ENCODE data around the gene DR1.

The DR1 gene

GRCh38 chr1:93306920-93307319, 38.8 kb upstream of the DR1 start:
- TF ChIP-seq CTCF (IDR thresholded peaks at IDR 0.05; ENCODE audit: poor library complexity, severe bottlenecking), result no peak
- Histone ChIP-seq H3K9me3 (ENCODE audit: severe bottlenecking) (no peaks in the 10 kb centered on the region), H3K4me3 (ENCODE audit: severe bottlenecking) (no peak overlapping the region), H3K36me3 (ENCODE audit: low read depth) (no peaks in the 10 kb centered on the region; the same call in 1 of the 2 replicates), H3K4me1 (ENCODE audit: insufficient read depth, poor library complexity, severe bottlenecking) (no peaks in the 10 kb centered on the region), H3K27ac (ENCODE audit: poor library complexity, severe bottlenecking) (no peak overlapping the region), H3K27me3 (ENCODE audit: insufficient read depth, poor library complexity, severe bottlenecking) (no peaks in the 10 kb centered on the region)
- ATAC-seq (ENCODE audit: low read depth) (no peak), DNase-seq (ENCODE audit: low spot score) (no peak)

DNA sequence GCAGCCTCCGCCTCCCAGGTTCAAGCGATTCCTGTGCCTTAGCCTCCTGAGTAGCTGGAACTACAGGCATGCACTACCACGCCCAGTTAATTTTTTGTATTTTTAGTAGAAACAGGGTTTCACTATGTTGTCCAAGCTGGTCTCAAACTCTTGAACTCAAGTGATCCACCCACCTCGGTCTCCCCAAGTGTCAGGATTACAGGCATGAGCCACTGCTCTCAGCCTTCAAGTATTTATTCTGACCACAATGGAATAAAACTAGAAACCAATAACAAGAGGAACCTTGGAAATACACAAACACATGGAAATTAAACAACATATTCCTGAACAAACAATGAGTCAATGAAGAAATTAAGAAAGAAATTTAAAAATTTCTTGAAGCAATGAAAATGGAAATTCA, 32.7 kb upstream of the DR1 start:
- H3K27ac ChIP-seq (ENCODE audit: poor library complexity, severe bottlenecking), result no peak overlapping the region
- no peak overlapping the region for H3K4me3 ChIP-seq (ENCODE audit: severe bottlenecking)
- H3K4me1 ChIP-seq (ENCODE audit: insufficient read depth, poor library complexity, severe bottlenecking), result peaks cover 8% of the 10 kb centered on the region
- no peaks in the 10 kb centered on the region; the same call in 1 of the 2 replicates for H3K36me3 ChIP-seq (ENCODE audit: low read depth)
- TF ChIP-seq CTCF (IDR thresholded peaks at IDR 0.05; ENCODE audit: poor library complexity, severe bottlenecking), result no peak
- no peaks in the 10 kb centered on the region for H3K27me3 ChIP-seq (ENCODE audit: insufficient read depth, poor library complexity, severe bottlenecking)
- no peaks in the 10 kb centered on the region for H3K9me3 ChIP-seq (ENCODE audit: severe bottlenecking)
- DNase-seq (ENCODE audit: low spot score) (no peak), ATAC-seq (ENCODE audit: low read depth) (no peak)

DNA sequence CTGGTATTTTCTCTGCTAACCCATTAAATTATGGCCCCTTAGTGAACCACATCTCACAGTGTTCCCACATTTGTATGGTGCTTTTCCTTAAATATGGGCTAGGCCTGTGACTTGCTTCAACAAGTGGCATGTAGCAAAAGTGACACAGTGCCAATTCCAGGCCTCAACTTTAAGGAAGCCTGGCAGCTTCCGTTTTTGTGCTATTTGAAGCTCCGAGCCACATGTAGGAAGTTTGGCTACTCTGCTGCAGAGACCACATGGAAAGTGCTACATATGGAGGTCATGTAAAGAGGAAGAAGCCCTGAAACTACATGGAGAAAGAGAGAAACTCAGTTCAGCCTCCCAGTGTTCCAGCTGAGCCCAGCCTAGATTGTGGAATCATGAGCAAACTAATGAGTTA, 28.5 kb upstream of the DR1 start:
- Histone ChIP-seq H3K4me1 (ENCODE audit: insufficient read depth, poor library complexity, severe bottlenecking) (peaks cover 13% of the 10 kb centered on the region), H3K9me3 (ENCODE audit: severe bottlenecking) (no peaks in the 10 kb centered on the region), H3K27ac (ENCODE audit: poor library complexity, severe bottlenecking) (no peak overlapping the region), H3K27me3 (ENCODE audit: insufficient read depth, poor library complexity, severe bottlenecking) (no peaks in the 10 kb centered on the region), H3K36me3 (ENCODE audit: low read depth) (no peaks in the 10 kb centered on the region), H3K4me3 (ENCODE audit: severe bottlenecking) (no peak overlapping the region)
- no peak for ATAC-seq (ENCODE audit: low read depth)
- no peak for DNase-seq (ENCODE audit: low spot score)
- TF ChIP-seq CTCF (IDR thresholded peaks at IDR 0.05; ENCODE audit: poor library complexity, severe bottlenecking), result no peak

GRCh38 chr1:93317943-93318342, 27.8 kb upstream of the DR1 start:
- Histone ChIP-seq H3K36me3 (ENCODE audit: low read depth) (no peaks in the 10 kb centered on the region), H3K9me3 (ENCODE audit: severe bottlenecking) (no peaks in the 10 kb centered on the region), H3K27ac (ENCODE audit: poor library complexity, severe bottlenecking) (no peak overlapping the region), H3K4me3 (ENCODE audit: severe bottlenecking) (no peak overlapping the region), H3K27me3 (ENCODE audit: insufficient read depth, poor library complexity, severe bottlenecking) (no peaks in the 10 kb centered on the region), H3K4me1 (ENCODE audit: insufficient read depth, poor library complexity, severe bottlenecking) (peaks cover 16% of the 10 kb centered on the region)
- DNase-seq (ENCODE audit: low spot score) (no peak), ATAC-seq (ENCODE audit: low read depth) (no peak)
- TF ChIP-seq CTCF (IDR thresholded peaks at IDR 0.05; ENCODE audit: poor library complexity, severe bottlenecking), result no peak

GRCh38 chr1:93321720-93322119, 24.0 kb upstream of the DR1 start:
- no peaks in the 10 kb centered on the region for H3K36me3 ChIP-seq (ENCODE audit: low read depth)
- H3K27ac ChIP-seq (ENCODE audit: poor library complexity, severe bottlenecking), result no peak overlapping the region
- ATAC-seq (ENCODE audit: low read depth) (no peak), DNase-seq (ENCODE audit: low spot score) (no peak)
- H3K4me3 ChIP-seq (ENCODE audit: severe bottlenecking), result no peak overlapping the region
- TF ChIP-seq CTCF (IDR thresholded peaks at IDR 0.05; ENCODE audit: poor library complexity, severe bottlenecking), result no peak
- H3K9me3 ChIP-seq (ENCODE audit: severe bottlenecking), result no peaks in the 10 kb centered on the region
- H3K4me1 ChIP-seq (ENCODE audit: insufficient read depth, poor library complexity, severe bottlenecking), result peaks cover 33% of the 10 kb centered on the region
- no peaks in the 10 kb centered on the region for H3K27me3 ChIP-seq (ENCODE audit: insufficient read depth, poor library complexity, severe bottlenecking)
